Occipital lobe (tissue), 2 donors: ENCODE data around the gene RFNG. TPM values are rescaled to one million over a fixed set of nuclear protein-coding genes. Genes with fewer than 3 reads are reported as not detected.

Source experiments
- DNase-seq: peaks from one replicate; lab custom pipeline; 2025; lab: John Stamatoyannopoulos, UW
- total RNA-seq: library from RNA; depleted of rRNA; stranded (reverse); fragments of >200 nt; gene quantifications from one replicate; pipeline ENCODE4 v1.2.3, GENCODE V29; 2014

RFNG gene
- total RNA-seq, 1 donor from 2014 or later, result 14.5 TPM

GRCh38 chr17:82058855-82059249, 7.2 kb upstream of the RFNG start:
- DNase-seq, result no peak

DNA sequence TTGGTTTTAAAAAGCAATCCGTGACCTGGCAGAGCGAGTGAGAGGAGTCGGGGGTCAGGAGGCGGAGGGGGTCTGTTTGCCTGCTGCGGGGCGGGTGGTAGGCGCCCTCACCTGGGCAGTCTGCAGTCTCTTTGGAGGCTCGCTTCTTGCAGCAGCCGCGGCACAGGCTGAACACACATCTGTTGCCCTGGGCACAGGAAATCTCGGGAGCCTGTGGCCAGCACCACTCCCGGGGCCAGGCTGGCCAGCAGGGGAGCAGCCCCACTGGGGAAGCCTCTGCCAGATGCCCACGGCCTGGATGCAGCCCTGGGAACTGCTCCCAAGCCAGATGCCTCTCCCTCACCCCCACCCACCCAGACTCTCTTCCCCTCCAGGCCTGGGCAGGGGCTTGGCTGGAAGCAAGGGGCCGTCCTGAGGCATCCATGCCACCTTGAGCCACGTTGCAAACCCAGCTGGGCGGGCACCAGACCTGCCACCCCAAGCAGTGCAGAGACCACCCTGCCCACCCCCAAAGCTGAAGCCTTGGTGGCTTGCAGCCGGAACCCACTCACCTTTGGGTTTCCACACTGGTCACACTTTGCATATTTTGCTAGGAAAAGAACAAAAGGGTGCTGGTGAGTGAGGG, 6.7 kb upstream of the RFNG start:
- no peak for DNase-seq

DNA sequence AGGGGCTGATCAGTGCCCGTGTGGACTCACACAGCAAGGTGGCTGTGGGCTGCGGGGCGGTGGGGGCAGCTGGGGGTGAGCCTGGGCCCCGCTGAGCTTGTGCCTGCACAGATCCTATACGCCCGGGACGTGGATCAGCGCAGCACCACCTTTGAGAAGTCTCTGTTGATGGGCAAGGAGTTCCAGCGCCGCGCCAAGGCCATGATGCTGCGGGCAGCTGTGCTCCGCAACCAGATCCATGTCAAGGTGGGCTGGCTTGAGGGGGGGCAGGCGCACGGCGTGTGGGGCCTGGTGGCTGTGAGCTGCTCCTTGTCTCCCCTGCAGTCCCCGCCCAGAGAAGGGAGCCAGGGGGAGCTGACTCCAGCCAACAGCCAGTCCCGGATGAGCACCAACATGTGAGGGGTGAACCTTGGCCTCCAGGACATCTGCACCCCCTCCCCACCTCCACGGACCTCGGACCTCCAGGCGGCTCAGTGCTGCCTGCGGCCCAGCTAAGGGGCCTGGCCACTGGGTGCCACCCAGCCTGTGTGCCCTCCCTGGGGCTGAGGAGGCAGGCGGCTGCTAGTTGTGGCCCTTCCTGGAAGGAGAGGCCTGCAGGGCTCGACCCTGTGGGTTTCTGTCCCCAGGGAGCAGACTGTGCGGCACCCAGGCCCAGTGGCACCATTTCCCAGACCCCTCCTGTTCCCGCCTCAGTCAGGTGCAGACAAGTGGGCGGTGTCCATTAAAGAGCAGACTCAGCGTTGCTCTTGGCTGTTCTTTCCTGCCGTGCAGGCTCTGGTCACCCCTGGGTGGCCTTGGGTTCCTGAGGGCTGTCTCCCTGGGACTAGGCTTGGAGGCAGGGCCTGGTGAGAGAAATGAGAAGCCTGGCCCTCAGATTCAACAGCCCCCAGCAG, 5.4 kb upstream of the RFNG start:
- no peak for DNase-seq

DNA sequence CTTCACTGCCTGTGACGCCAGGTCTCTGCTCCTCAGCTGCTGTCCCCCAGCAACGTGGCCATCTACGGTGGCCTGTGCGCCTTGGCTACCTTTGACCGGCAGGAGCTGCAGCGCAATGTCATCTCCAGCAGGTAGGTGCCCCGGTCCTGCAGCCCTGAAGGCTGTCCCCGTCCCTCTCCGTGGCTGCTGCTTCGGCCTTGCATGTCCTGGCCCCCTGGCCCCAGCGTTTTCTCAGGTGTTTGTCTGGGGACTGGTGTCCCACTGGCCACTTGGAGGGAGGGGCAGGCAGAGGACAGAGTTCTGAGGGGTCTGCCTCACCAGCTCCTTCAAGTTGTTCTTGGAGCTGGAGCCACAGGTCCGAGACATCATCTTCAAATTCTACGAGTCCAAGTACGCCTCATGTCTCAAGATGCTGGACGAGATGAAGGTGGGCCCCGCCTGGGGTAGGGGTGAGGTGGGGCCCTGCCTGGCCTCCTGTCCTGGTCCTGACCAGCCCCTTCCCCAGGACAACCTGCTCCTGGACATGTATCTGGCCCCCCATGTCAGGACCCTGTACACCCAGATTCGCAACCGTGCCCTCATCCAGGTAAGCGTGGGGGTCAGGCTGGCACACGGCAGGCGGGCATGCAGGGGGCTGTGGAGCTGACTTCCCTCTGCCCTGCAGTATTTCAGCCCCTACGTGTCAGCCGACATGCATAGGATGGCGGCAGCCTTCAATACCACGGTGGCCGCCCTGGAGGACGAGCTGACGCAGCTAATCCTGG, 4.5 kb upstream of the RFNG start:
- DNase-seq, result no peak

DNA sequence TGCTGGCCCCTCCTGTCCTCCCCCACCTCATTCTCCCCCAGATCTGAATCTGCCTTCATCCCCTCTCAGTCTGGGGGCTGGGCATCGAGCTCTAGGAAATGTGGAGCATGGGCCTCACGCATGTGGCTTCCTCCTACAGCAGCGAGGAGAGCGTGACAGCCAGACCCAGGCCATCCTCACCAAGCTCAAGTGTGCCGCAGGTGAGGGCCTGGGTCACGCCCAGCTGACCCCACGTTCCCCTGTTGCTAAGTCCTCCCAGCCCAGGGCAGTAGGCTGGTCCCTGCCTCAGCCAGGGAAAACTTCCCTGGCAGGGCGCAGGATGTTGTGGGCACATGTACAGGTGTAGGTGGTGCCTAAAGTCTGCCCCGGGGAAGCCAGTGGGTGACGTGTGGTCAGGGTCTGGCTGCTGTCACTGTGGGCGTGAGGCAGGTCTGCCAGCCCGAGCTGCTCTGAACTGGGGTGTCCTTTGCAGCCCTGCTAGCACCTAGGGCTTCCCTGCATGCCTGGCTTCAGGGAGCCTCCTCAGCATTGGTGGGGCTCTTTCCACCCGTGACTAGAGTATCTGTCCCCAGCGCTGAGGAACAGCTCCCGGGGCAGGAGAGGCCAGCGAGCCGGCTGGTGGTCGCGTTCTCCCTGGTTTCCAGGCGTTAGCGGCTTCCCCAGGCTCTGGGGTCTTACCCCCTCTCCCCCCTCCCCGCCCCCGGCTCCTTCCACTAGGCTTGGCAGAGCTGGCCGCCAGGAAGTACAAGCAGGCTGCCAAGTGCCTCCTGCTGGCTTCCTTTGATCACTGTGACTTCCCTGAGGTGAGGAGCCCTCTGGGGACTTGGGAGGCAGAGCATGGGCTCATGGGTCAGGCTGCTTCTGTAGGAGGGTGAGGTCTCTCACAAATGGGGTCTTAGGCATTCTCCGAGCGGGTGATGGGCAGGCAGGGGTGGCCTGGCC, 3.7 kb upstream of the RFNG start:
- DNase-seq, result no peak

- no peak for DNase-seq
Measured at GRCh38 chr17:82054351-82055022, 2.9 kb upstream of the RFNG start.

GRCh38 chr17:82053556-82054263, 2.1 kb upstream of the RFNG start:
- no peak for DNase-seq

GRCh38 chr17:82053130-82053529, 1.5 kb upstream of the RFNG start:
- no peak for DNase-seq

DNA sequence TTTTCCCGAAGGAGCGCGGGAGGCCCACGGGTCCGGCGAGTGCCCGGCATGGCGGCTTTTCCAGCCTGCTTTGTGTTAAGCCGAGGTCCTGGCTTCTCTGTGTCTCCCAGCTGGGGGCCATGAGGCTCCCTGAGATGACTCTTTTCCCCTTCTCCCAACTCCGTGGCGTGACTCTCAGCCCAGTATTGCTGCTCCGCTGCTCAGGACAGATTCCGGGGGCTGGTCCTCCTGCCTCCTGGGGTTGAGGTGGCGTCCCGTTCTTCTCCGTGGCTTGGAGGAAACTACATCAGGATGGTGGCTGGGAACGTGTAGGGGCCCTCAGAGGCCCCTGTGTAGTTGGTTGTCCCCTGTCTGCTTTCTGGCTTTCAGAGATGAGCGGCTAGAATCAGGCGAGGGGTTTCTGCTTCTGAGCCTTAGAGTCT, 1.0 kb upstream of the RFNG start:
- no peak for DNase-seq

- DNase-seq, result no peak
Measured at GRCh38 chr17:82050761-82051641, 610 bp downstream of the RFNG start.

- DNase-seq, result no peak
Measured at GRCh38 chr17:82050152-82050760, 1.4 kb downstream of the RFNG start.

DNA sequence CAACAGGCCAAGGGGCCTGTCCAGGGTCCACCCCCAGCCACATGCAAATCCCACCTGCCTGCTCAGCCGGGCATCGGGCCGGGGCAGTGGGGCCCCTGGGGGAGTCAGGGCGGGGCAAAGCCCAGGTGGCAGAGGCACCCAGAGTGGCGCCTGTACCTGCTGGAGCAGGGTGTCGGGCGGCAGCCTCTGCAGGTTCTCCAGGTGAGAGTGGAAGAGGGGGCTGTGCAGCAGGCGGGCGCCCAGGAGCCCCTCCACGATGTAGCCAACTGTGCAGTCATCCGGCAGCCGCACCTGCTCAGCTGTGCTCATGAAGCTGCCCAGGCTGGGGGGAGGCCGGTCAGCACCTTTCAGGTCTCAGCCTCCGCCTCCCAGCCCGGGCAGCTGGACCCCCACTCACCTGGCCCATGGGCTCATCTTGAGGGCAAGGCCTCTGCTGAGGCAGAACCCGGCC, 2.1 kb downstream of the RFNG start:
- no peak for DNase-seq

GRCh38 chr17:82049106-82049505, 2.5 kb downstream of the RFNG start:
- no peak for DNase-seq

- no peak for DNase-seq
Measured at GRCh38 chr17:82048571-82048971, 3.0 kb downstream of the RFNG start.

DNA sequence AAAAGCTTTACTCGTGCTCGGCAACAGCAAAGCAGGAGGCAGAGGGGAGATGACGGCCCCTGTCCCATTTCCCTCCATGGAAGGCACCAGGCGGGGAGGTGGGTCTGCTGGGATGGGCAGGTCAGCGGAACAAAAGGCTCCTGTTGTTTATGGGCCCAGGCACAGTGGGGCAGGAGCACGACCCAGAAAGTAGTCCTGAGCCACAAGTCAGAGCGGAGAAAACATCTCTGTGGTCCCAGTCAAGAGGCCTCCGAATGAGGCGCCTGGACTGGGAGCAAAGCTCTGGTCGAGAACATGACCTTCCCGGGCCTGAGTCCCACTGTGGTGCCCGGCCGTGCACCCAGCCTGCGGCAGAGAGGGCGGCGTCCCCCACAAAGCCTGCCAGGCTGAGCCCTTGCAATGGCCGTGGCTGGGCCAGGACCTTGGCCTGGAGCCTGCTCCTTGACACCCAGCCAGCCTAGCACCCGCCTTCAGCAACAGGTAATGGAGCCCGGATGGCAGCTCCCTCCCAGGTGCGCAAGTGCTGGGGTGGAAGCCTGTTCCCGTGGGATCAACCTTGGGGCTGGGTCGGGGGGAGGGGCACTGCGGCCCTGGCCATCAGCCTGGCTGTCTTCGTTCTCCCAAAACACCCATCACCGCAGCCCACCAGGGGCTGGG, 3.6 kb downstream of the RFNG start:
- DNase-seq, result no peak

DNA sequence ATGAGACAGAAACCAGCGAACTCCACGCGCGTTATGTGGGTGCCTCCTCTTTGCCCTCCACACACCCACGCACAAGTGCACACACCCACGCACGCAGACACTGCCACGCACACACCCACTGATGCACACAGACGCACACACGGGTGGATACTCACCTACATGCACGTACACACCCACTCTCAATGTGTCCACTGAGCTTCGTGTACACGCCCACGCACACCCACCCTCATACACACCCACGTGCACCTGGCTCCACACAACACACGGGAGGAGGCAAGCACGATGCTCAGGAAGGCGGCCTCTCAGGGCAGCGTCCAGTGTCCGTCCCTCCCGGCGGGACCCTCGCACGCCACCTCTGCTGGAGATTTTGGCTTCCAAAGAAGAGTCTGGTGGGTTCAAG, 4.2 kb downstream of the RFNG start:
- DNase-seq, result no peak

GRCh38 chr17:82046903-82047302, 4.7 kb downstream of the RFNG start:
- no peak for DNase-seq
